Measurements from ENCODE around the gene ACO2.
"Not testable (repeated sequence)": the region's sequence is repeated elsewhere in the genome, so short reads cannot be mapped to it uniquely, and the experiment has no call there.

Gene ACO2

DNA sequence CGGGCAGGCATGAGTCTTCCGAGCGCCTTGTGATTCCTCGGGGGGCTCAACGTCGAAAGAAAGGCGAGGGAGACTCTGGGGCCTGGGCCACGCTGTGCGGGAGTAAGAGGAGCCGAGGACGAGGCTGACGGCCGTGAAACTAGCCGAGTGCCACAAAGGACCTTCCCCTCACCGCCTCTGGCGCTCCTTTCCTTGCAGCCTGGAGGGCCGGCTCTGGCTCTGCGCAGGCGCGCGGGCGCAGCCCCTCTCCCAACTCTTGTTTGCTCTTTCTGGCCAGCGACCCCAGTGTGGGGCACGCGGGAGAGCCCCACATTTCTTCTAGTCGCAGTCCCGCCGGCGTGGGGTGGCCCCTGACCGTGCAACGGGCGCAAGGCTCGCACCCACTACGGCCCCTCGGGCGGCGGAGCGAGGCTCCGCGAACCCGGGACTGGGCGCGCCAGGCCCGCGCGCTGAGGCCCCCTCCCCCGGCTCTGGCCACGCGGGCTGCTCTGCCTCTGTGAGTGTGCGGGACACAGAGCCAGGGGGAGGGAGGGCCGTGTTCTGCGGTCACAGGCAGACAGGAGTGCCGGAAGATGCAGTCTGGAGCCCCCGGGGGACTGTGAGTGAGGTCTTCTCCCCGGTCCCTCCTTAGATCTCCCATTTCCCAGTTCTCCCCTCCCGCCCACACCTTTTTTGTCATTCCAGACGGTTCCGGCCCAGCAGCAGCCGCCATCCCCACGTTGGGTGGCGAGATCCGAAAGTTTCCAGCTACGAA lies 21.3 kb upstream of the ACO2 start:
- DNase-seq (ENCODE audit: insufficient read length, low spot score): no peak
- peak; percentile 35 for FAIRE-seq

DNA sequence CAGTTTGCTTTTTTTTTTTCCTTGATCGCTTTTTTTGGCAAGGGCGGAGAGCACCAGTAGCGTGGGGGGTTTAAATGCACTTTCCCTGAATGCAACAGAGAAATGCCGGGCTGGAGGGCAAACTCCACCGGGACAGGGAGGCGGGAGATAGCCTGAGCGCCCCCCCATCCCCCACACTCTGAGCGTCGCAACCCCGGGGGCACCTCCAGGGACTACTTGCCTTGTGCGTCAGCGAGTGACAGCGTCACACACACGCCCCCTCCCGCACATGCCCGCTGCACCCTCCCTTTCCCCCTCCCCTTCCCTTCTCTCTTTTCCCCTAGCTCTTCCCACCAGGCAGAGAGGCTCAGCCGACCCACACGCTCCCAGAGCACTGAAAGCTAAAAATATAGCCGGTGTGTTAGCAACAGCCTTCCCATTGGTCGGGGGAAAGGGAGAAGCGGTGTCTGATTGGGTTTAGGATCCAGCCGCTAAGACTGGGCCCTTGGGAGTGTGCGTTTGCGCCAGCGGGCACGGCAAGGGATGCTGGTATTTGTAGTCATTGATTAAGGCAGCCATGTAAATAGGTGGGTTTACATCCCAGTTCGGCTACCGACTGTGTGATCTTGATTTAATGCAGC lies 20.6 kb upstream of the ACO2 start:
- peak; percentile 99 for FAIRE-seq
- peak; percentile 81 for DNase-seq (ENCODE audit: insufficient read length, low spot score)

DNA sequence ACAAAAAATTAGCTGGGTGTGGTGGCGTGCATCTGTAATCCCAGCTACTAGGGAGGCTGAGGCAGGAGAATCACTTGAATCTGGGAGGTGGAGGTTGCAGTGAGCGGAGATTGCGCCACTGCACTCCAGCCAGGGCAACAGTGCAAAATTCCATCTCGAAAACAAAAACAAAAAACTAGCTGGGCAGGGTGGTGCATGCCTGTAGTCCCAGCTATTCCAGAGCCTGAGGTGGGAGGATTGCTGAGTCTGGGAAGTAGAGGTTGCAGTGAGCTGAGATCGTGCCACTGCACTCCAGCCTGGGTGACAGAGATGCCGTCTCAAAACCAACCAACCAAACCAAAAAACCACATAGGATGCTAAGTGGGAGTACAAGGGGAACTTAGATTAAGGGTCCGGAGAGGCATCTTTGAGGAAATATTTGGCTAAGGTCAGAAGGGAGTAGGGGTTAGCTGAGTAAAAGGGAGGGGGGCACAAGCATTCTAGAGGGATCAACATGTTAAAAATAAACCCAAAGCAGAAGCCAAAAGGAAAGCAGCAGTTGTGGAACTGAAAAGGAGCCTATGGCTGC lies 10.7 kb upstream of the ACO2 start:
- no peak for FAIRE-seq
- no peak for DNase-seq (ENCODE audit: insufficient read length, low spot score)

DNA sequence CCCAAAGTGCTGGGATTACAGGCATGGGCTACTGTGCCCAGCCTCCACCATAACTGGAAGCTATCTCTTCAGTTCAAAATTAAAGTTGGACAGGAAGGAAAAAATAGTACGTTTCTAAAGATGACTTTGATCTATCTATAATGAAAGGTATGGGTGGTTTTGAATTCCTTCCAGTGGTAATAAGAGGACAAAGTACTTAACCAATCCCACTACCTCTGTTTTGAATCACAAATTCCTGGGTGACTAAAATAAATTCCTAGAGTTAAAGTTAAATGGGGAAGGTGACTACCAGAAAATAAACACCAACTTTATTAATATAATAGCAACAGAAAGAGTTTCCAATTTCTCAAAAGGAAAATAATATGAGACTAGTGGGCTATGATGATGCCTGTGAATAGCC lies 9.5 kb upstream of the ACO2 start:
- FAIRE-seq: no peak
- no peak for DNase-seq (ENCODE audit: insufficient read length, low spot score)

DNA sequence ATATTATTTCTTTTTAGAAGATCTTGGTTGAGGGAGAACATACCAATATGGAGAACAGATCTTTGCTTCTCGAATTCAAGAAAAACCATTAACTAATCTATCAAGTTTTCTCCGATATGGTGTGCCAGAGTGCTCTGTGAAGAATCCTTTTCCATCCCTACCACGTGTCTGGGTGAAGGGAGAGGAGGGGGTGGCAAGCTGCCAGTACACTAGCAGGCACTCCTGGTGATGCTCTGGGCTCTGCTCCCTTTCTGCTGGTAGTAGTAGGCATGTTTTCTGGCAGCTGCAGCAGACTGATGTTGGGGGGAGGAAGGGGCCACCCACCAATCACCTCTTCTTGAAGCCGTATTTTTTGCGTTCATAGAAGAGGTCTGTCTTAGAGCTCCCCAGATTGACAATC lies 8.8 kb upstream of the ACO2 start:
- DNase-seq (ENCODE audit: insufficient read length, low spot score); FAIRE-seq: not testable (repeated sequence)

DNA sequence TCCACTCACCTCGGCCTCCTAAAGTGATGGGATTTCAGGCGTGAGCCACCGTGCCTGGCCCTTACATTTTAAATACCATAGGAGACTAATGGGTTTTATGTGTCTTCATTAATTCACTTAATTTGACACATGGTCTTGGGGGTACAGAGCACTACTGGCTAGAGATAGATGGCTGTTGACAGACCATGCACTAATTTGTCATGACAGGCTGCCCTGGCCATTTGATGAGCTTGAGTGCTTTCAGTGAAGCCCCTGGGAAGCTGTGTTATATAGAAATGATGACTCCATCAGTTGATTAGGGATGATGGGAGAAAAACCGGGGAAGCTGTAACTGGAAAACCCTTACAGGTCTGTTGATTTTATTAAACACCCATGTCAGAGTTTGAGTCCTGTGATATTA lies 7.0 kb upstream of the ACO2 start:
- DNase-seq (ENCODE audit: insufficient read length, low spot score): no peak
- FAIRE-seq: no peak

DNA sequence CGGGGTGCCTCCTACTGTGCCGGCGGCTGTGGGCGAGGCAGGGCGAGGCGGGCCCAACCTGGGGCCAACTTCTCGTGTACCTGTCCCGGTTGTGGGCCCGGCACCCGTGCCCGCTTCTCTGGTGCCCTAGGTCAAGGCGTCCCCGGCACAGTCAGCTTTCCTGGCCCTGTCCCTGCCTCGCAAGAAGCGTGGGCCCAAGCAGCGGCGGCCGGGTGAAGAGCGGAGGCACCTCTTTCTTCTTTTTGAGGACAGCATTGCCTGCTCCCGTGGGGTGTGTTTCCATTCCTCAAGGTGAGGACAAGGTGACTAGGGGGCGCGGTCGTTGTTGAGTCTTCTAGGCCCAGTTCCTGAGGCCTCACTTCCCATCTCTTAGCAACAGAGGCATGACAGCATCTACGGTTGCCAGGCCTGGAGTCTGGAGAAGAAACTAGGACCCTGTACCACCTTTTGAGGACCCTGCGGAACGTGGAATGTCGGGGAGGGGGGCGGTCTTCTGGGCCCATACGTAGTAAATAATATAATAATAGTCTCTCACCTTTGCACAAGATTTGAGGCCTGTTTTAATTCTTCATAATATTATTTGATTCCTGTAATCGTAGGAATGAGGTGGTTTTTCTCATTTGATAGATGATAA lies 418 bp downstream of the ACO2 start:
- no peak for DNase-seq (ENCODE audit: insufficient read length, low spot score)

DNA sequence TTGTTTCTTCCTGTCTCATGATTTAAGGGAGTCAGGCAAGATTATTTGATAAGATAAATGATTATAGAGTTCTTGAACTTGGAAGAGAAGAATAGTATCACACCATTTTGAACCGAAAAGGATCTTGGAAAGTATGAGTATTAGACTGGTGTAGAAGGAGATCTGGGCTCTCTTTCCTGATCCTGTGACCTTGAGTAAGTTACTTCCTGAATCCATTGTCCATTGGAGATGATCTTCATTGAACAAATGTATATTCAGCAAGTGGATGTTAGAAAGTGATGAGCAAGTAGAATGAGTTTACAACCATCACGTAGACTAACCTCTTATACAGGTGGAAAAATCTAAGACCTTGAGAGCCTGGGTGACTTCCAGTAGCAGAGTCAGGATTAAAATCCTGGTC lies 2.0 kb downstream of the ACO2 start:
- DNase-seq (ENCODE audit: insufficient read length, low spot score): no peak
- FAIRE-seq: no peak

More for the DNA sequence above, 418 bp downstream of the ACO2 start:
- FAIRE-seq: peak; percentile 45

DNA sequence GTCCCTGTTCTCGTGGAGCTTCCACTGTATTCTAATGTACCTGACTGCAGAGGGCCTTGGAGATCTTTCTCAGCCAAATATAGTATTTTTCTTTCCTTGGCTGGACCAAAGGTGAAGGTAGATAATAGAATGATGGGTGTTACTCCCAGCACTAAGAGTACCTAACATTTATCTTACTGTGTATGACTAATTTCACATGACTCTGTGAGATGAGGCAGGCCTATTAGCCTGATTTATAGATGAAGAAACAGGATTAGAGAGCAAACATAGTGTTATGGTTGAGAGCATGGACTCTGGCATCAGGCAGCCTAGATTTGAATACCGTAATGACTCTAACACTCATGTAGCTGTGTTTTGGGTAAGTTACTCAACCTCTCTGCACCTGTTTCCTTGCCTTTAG lies 2.7 kb downstream of the ACO2 start:
- DNase-seq (ENCODE audit: insufficient read length, low spot score) (no peak), FAIRE-seq (no peak)

DNA sequence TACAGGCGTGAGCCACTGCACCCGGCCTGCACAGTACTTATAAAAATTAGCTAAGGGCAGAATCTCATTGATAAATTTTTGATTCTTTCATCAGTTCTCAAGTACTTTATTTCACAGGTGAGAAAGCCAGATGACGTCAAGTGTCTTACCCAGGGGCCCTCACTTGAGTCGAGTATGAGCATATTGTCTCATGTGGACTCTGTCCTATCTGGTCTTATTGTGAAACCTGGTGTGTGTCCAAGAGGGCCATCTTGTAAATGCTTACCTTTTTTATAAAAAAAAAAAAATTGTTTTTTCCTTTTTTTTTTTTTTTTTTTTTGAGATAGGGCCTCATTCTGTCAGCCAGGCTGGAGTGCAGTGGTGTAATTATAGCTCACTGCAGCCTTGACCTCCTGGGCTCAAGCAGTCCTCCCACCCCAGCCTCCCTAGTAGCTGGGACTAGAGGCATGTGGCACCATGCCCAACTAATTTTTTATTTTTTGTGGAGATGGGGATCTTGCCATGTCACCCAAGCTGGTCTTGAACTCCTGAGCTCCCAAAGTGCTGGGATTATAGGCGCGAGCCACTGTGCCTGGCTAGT lies 6.0 kb downstream of the ACO2 start:
- DNase-seq (ENCODE audit: insufficient read length, low spot score): no peak
- no peak for FAIRE-seq

DNA sequence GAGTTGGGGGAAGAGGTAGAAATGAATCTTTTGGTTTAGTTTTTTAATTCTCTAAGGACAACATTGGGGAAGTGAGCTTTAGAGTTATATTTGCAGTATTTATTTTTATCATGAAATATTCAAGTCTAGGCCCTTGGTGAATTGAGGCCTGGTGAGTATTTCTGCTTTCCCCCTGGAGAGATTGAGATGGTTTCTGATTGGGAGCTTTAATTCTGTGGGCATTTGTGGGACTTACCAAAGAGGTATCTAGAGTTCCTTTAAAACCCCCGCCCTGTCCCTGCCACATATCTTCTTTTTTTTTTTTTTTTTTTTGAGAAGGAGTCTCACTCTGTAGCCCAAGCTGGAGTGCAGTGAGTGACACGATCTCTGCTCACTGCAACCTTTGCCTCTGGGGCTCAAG lies 9.6 kb downstream of the ACO2 start:
- no peak for DNase-seq (ENCODE audit: insufficient read length, low spot score)

DNA sequence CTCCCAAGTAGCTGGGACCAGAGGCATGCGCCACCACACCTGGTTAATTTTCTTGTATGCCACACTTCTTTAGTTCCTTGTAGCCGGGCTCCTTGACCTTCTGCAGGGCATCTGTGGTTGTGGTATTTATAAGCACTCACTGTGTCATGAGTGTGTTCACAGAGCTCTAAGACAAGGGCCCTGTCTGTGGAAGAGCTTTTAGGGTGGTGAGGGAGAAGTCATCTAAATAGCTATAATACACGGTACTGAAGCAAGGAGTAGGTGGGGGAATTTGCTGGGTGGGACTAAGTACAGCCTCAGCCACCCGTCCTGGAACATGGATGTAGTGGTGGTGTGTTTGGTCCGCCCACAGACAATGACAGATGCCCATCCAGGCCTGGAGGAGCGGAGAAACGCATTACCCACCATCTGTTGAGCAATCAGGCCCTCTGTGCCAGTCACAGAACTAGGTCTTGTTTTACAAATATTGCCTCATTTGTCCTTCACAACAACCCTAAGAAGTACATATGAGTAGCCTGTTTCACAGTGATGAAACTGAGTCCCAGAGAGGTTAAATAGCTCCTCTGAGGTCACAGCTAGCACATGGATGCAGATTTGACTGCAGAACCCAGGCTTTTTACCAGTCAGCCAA lies 10.1 kb downstream of the ACO2 start:
- FAIRE-seq (peak; percentile 79), DNase-seq (ENCODE audit: insufficient read length, low spot score) (no peak)

More for the DNA sequence above, 9.6 kb downstream of the ACO2 start:
- FAIRE-seq: no peak

DNA sequence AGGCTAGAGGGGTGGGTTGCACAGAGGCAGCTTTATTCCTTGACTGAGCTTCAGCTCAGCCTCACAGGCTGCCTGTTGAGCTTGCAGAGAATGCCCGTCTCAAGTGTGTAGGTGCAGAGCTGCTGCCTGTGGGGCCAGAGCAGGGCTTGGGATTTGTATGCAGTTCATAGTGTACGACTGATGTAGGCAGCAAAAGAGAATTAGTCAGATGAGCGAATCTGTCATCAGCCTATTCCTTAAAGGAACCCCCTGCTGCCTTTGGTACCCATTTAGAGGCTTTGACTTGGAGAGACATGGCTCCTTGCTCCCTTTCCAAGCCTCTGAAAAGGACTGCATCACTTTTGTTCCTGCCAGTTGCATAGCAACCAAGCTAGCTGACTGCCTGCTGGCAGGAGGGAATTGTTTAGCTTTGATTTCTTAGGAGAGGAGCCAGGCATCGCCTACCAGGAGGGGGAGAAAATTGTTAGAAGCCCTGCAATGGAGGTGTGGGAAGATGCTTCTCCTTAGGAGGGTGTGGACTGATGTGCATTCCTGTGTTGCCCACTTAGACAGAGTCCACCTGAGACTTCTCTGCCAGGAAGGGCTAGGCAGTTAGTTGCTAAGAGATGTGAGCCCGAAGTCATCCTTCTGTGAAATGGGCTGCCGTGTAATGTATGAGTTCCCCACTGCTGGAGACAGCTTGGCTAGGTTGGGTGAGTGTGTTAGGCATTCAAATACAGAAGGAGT lies 10.9 kb downstream of the ACO2 start:
- FAIRE-seq (peak; percentile 63), DNase-seq (ENCODE audit: insufficient read length, low spot score) (no peak)

DNA sequence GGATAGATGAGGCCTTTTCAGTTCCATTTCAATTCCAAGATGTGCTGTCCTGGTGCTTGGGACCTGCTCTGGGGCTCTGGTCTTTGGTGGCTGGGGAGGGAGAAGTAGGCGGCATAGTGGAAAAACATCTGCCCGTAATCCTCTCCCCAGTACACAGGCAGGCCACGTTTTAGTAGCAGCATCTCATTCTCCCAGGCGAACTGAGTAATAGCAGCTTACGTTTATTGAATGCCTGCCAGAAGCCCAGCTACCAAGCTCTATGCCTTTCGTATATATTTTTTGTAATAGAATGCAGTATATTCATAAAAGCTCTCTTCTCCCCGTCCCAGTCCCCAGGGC lies 11.4 kb downstream of the ACO2 start:
- DNase-seq (ENCODE audit: insufficient read length, low spot score) (no peak), FAIRE-seq (no peak)

DNA sequence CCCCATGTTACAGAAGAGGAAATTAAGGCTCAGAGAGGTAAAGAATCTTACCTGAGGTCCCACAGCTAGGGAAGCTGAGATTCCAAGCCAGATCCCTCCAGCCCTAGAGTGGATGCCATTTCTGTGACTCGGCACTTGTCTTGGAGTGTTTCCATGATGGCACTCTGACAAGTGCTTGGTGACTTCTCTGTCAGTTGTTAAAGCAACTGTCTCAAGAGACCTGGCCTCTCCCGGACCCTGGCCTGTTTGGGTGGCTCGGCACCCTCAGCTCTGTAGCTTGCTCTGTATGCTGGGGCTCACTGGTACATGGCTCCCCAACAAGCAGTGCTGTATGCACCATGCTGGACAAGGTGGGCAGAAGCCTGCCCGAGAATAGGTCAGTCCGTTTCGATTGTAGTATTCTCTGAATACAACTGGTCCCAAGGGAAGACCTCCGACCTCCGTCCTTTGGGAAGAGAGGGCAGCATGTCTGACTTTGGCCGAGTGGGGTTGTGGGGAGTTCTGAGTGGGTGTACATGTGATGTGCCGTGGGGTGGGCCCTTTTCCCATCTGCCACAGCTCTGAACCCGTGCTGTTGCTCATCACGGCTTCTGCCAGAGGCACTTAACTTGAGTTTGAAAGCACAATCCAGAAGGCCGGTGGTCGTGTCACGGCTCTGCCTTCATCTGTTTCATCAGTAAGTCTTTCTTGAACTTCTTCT lies 12.4 kb downstream of the ACO2 start:
- DNase-seq (ENCODE audit: insufficient read length, low spot score) (no peak), FAIRE-seq (no peak)

DNA sequence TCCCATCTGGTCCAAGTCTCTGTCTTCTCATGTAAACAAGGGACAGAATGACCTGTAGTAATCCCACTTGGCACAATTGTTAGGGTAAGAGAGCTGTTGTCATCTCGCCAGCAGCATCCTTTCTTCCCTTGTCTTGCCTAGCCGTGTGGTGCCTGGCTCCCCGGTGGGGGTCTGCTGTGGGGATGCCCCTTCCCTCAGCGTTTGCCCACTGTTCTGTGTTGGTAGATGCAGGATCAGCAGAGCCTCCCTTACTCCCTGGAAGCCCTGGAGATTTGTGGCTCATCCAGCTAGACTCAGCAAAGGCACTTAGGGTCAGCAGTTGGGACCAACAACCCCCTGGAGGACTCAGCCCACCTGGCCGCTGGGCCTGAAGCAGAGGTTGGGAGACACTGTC lies 13.0 kb downstream of the ACO2 start:
- FAIRE-seq (no peak), DNase-seq (ENCODE audit: insufficient read length, low spot score) (no peak)

DNA sequence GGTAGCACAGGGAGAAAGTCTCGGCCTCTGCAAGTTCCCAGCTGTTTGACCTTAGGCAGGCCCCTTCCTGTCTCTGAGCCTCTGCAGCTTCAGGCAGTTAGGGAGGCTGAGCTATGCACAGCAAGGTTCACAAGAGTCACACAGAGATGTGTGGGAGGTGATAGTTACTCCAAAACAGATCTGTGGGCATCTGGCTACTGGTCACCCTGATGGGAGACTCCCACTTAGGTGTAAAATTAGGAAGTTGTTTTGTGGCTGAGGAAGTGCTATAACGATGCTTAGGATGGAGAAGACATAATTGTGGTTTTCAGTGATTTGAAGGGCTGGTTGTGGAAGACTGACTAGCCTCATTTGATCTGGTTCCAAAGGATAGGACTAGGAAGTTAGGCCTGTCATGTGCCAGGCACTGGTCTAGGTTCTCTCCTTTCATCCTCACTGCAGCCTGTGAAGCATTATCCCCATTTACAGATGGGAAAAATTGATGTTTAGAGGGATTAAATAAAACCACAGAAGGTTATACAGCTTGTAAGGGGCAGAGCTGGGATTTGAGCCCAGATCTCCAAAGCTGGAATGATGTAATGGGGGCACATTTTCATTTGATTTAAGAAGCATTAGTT lies 13.5 kb downstream of the ACO2 start:
- DNase-seq (ENCODE audit: insufficient read length, low spot score) (no peak), FAIRE-seq (peak; percentile 77)

DNA sequence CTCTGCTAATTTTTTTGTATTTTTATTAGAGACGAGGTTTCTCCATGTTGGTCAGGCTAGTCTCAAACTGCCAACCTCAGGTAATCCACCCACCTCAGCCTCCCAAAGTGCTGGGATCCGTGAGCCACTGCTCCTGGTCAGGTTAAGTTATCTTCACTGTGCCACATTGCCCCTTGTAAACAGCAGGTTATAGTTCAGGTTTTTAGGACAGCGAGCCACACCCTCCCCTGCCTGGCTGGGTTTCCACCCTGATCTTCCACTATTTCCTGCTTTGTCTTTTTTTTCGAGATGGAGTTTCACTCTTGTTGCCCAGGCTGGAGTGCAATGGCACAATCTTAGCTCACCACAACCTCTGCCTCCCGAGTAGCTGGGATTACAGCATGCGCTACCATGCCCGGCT lies 16.1 kb downstream of the ACO2 start:
- FAIRE-seq (peak; percentile 14), DNase-seq (ENCODE audit: insufficient read length, low spot score) (no peak)
